PC-3 (cell line): ENCODE measurements around the gene SH3BP1. TPM values are rescaled to one million over a fixed set of nuclear protein-coding genes. Genes with fewer than 3 reads are reported as not detected.
A peak's percentile ranks its signal among the peaks of the same experiment; 100 is the strongest.

Experiments
- ATAC-seq: fragments of 200-7000 bp; cut with Tn5 transposase; 2 replicates; pipeline ENCODE4 v1.9.1; 2020; ENCODE audit warnings: mild to moderate bottlenecking, moderate library complexity
- BruUV-seq: library from RNA; stranded (reverse); fragments of 400-500 nt; replicated peaks from 2 replicates; lab custom pipeline; 2021; lab: Mats Ljungman, UMichigan
- CTCF ChIA-PET: fragments of 300-600 bp; sonication (Branson Sonifier 250); formaldehyde crosslinking; loops from one replicate; lab custom pipeline; 2022; ENCODE audit warnings: antibody characterized with exemption; lab: Charles Lee
- POLR2A ChIA-PET: fragments of 300-600 bp; sonication (Branson Sonifier 250); formaldehyde crosslinking; loops from one replicate; lab custom pipeline; 2022; ENCODE audit warnings: antibody characterized with exemption; ENCODE audit not compliant: unreplicated experiment; lab: Charles Lee
- DNase-seq: peaks from one replicate; pipeline ENCODE4 v3.0.0-alpha.2; 2015
- H2AFZ ChIP-seq: fragments of 300-600 bp; sonication (generic); 2 replicates; pipeline ENCODE4 v1.6.0; 2016; ENCODE audit warnings: antibody characterized with exemption, low read length
- H3F3A ChIP-seq: fragments of 300-600 bp; sonication (generic); one replicate; pipeline ENCODE4 v1.6.0; 2017; ENCODE audit warnings: antibody characterized with exemption, low read length, control low read depth, mild to moderate bottlenecking; ENCODE audit not compliant: unreplicated experiment
- H3K27ac ChIP-seq: fragments of 300-600 bp; sonication (generic); 2 replicates; pipeline ENCODE4 v1.5.1; 2016; ENCODE audit warnings: mild to moderate bottlenecking, low read length
- H3K27me3 ChIP-seq: fragments of 300-600 bp; sonication (generic); 2 replicates; pipeline ENCODE4 v1.6.1; 2016; ENCODE audit warnings: low read length, mixed read lengths
- H3K36me3 ChIP-seq: fragments of 300-600 bp; sonication (generic); 2 replicates; pipeline ENCODE4 v1.6.1; 2016; ENCODE audit warnings: low read depth, mixed run types, low read length, mixed read lengths
- H3K4me1 ChIP-seq: fragments of 300-600 bp; sonication (generic); 2 replicates; pipeline ENCODE4 v1.5.1; 2016; ENCODE audit warnings: low read length; ENCODE audit not compliant: insufficient read depth
- H3K4me2 ChIP-seq: fragments of 300-600 bp; sonication (generic); 2 replicates; pipeline ENCODE4 v1.6.0; 2016; ENCODE audit warnings: low read length
- H3K4me3 ChIP-seq: fragments of 300-600 bp; sonication (generic); 2 replicates; pipeline ENCODE4 v1.5.1; 2016; ENCODE audit warnings: mild to moderate bottlenecking, low read length, mixed read lengths
- H3K79me2 ChIP-seq: fragments of 300-600 bp; sonication (generic); 2 replicates; pipeline ENCODE4 v1.6.1; 2017; ENCODE audit warnings: low read length, mixed read lengths
- H3K9ac ChIP-seq: fragments of 300-600 bp; sonication (generic); 2 replicates; pipeline ENCODE4 v1.6.0; 2016; ENCODE audit warnings: mild to moderate bottlenecking, low read length
- H3K9me2 ChIP-seq: fragments of 300-600 bp; sonication (generic); replicated peaks from 2 replicates; pipeline ENCODE4 v1.6.1; 2016; ENCODE audit warnings: mixed run types, low read length, mixed read lengths
- H3K9me3 ChIP-seq: fragments of 300-600 bp; sonication (generic); 2 replicates; pipeline ENCODE4 v1.6.1; 2016; ENCODE audit warnings: low read length, mixed read lengths
- H4K20me1 ChIP-seq: fragments of 300-600 bp; sonication (generic); 2 replicates; pipeline ENCODE4 v1.6.1; 2016; ENCODE audit warnings: low read length, mixed read lengths
- EZH2 ChIP-seq: fragments of 300-600 bp; sonication (generic); IDR thresholded peaks from one replicate; pipeline ENCODE4 v1.6.1; 2017; ENCODE audit warnings: antibody characterized with exemption, mild to moderate bottlenecking, low read length; ENCODE audit not compliant: unreplicated experiment
- EZH2phosphoT487 ChIP-seq: fragments of 300-600 bp; sonication (generic); IDR thresholded peaks from 2 replicates; pipeline ENCODE4 v1.6.1; 2018; ENCODE audit warnings: mild to moderate bottlenecking, antibody characterized with exemption, low read length, borderline replicate concordance
- intact Hi-C: fragments of 100-400 bp; cut with micrococcal nuclease; formaldehyde crosslinking; loops from 2 replicates; pipeline ENCODE4 v1.9.0; 2023
- total RNA-seq: library from RNA; depleted of rRNA; stranded (reverse); fragments of >200 nt; gene quantifications from 2 replicates; pipeline ENCODE4 v1.2.3, GENCODE V29; 2014
- TF ChIP-seq, protein P1 (sequence below): fragments of 300-600 bp; sonication (generic); conservative IDR thresholded peaks from 2 replicates; pipeline ENCODE4 v1.5.1; 2017; ENCODE audit warnings: antibody characterized with exemption, low read depth, mild to moderate bottlenecking, low read length

The SH3BP1 gene
- total RNA-seq, 1 experiment from 2014 or later = 18.0 TPM

DNA sequence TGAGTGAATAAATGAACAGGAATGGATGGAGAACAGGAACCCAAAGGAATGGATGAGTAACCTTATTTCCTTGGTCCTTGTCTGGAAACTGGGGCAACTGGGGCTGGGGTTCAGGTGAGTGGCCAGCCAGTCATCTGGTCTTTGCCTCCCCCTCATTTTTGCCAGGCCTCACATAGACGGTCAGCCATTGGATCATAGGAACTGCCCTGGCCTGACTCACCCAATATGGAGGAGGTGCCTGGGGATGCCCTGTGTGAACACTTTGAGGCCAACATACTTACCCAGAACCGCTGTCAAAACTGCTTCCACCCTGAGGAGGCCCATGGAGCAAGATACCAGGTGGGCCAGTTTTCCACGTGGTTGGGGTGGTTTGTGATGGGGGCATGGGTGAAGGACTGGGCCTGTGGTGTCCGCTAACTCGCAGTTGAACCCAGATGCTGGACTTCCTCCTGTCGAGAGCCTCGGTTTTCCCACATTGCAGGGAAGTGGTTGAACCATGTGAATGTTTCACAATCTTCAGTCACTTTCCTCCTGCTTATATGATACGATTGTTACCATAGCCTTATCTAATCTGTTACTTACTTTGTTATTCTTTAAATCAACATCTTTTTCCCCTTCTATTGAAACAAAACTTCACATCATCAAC lies 61.8 kb downstream of the SH3BP1 start:
- peaks cover 10% of the 10 kb centered on the region; the same call in 1 of the 2 replicates for H3K4me1 ChIP-seq
- H2AFZ ChIP-seq = no peak overlapping the region
- DNase-seq (peak; percentile 18), ATAC-seq (no peak)
- H4K20me1 ChIP-seq = no peaks in the 10 kb centered on the region
- intact Hi-C loops = no loop called here
- POLR2A ChIA-PET = no interaction called here
- CTCF ChIA-PET = no interaction called here
- H3K9me3 ChIP-seq = no peaks in the 10 kb centered on the region
- H3K9ac ChIP-seq = no peak overlapping the region
- no peak overlapping the region for H3K27ac ChIP-seq
- no peaks in the 10 kb centered on the region for H3K79me2 ChIP-seq
- H3K36me3 ChIP-seq = no peaks in the 10 kb centered on the region
- no peaks in the 10 kb centered on the region for H3K9me2 ChIP-seq
- BruUV-seq = no TSS peak
- no peaks in the 10 kb centered on the region for H3F3A ChIP-seq
- no peaks in the 10 kb centered on the region for H3K27me3 ChIP-seq
- TF ChIP-seq EZH2phosphoT487 (no peak), EZH2 (no peak)
- TF ChIP-seq, protein P1, sequence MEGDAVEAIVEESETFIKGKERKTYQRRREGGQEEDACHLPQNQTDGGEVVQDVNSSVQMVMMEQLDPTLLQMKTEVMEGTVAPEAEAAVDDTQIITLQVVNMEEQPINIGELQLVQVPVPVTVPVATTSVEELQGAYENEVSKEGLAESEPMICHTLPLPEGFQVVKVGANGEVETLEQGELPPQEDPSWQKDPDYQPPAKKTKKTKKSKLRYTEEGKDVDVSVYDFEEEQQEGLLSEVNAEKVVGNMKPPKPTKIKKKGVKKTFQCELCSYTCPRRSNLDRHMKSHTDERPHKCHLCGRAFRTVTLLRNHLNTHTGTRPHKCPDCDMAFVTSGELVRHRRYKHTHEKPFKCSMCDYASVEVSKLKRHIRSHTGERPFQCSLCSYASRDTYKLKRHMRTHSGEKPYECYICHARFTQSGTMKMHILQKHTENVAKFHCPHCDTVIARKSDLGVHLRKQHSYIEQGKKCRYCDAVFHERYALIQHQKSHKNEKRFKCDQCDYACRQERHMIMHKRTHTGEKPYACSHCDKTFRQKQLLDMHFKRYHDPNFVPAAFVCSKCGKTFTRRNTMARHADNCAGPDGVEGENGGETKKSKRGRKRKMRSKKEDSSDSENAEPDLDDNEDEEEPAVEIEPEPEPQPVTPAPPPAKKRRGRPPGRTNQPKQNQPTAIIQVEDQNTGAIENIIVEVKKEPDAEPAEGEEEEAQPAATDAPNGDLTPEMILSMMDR = no peak
- H3K4me3 ChIP-seq = no peak overlapping the region
- no peak overlapping the region for H3K4me2 ChIP-seq

DNA sequence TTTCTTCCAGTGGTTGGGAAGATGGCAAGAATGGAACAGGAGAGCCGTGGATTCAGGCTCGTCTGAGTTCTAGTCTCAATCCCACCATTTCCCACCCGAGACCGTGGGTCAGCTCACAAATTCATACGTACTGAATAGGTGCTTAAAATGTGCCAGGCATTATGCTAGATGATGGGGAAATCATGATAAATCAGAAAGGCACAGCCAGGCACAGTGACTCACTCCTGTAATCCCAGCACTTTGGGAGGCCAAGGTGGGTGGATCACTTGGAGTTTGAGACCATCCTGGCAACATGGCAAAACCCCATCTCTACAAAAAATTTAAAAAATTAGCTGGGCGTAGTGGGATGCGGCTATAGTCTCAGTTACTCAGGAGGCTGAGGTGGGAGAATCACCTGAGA lies 64.4 kb downstream of the SH3BP1 start:
- BruUV-seq = no TSS peak
- DNase-seq = no peak
- no peak overlapping the region for H3K9ac ChIP-seq

DNA sequence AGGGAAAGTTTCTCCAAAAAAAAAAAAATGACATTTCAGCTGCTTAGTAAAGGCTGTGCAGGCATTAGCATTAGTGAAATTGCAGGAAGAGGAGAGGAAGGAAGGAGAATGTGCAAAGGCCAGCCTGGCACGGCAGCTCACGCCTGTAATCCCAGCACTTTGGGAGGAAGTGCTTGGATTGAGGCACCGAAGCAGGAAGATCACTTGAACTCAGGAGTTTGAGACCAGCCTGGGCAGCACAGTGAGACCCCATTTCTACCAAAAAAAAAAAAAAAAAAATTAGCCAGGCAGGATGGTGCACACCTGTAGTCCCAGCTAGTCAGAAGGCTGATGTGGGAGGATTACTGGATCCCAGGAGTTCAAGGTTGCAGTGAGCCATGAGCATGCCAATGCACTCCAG lies 65.2 kb downstream of the SH3BP1 start:
- no peak for DNase-seq
- H4K20me1 ChIP-seq = no peaks in the 10 kb centered on the region
- no peaks in the 10 kb centered on the region for H3K4me1 ChIP-seq
- H2AFZ ChIP-seq = no peak overlapping the region
- no peak overlapping the region for H3K27ac ChIP-seq
- no peaks in the 10 kb centered on the region for H3F3A ChIP-seq
- no peak overlapping the region for H3K4me3 ChIP-seq
- CTCF ChIA-PET = no interaction called here
- no peak overlapping the region for H3K9ac ChIP-seq
- H3K4me2 ChIP-seq = no peak overlapping the region
- no peaks in the 10 kb centered on the region for H3K9me2 ChIP-seq
- no peaks in the 10 kb centered on the region for H3K27me3 ChIP-seq
- POLR2A ChIA-PET = no interaction called here
- TF ChIP-seq EZH2phosphoT487 (no peak), EZH2 (no peak)
- TF ChIP-seq, protein P1 = no peak
- no TSS peak for BruUV-seq
- no peaks in the 10 kb centered on the region for H3K36me3 ChIP-seq
- intact Hi-C loops = no loop called here
- no peak for ATAC-seq
- no peaks in the 10 kb centered on the region for H3K79me2 ChIP-seq
- no peaks in the 10 kb centered on the region for H3K9me3 ChIP-seq

More for the DNA sequence above, 64.4 kb downstream of the SH3BP1 start:
- no peak for TF ChIP-seq EZH2
- no peak for TF ChIP-seq EZH2phosphoT487
- TF ChIP-seq, protein P1 = no peak
- H3K9me2 ChIP-seq = no peaks in the 10 kb centered on the region
- CTCF ChIA-PET = no interaction called here
- POLR2A ChIA-PET = no interaction called here
- no peak for ATAC-seq
- no peaks in the 10 kb centered on the region for H3K27me3 ChIP-seq
- H4K20me1 ChIP-seq = no peaks in the 10 kb centered on the region
- no peak overlapping the region for H3K4me3 ChIP-seq
- no peaks in the 10 kb centered on the region for H3K9me3 ChIP-seq
- intact Hi-C loops = no loop called here
- H3K79me2 ChIP-seq = no peaks in the 10 kb centered on the region
- H2AFZ ChIP-seq = no peak overlapping the region
- no peaks in the 10 kb centered on the region for H3K36me3 ChIP-seq
- no peak overlapping the region for H3K27ac ChIP-seq
- H3F3A ChIP-seq = no peaks in the 10 kb centered on the region
- no peaks in the 10 kb centered on the region for H3K4me1 ChIP-seq
- H3K4me2 ChIP-seq = no peak overlapping the region
